ENCODE results near the gene STYXL2. TPM values are rescaled to one million over a fixed set of nuclear protein-coding genes. Genes with fewer than 3 reads are reported as not detected.

The STYXL2 gene
- total RNA-seq, 2 donors from 2014 or later: not detected

- no peaks in the 10 kb centered on the region for H3K36me3 Mint-ChIP-seq
- ATAC-seq (no peak), DNase-seq (ENCODE audit: low spot score) (no peak)
- H3K27me3 Mint-ChIP-seq: peaks cover 13 to 26% of the 10 kb centered on the region in 2 donors
- no peak overlapping the region for H3K27ac Mint-ChIP-seq
- no peaks in the 10 kb centered on the region for H3K9me3 Mint-ChIP-seq
- no peak overlapping the region for H3K4me3 Mint-ChIP-seq
- peaks cover 10 to 11% of the 10 kb centered on the region in 2 donors for H3K4me1 Mint-ChIP-seq (ENCODE audit: low read depth in 2 of 2)
Observed at GRCh38 chr1:167122568-167122967, 28.7 kb downstream of the STYXL2 start.

DNA sequence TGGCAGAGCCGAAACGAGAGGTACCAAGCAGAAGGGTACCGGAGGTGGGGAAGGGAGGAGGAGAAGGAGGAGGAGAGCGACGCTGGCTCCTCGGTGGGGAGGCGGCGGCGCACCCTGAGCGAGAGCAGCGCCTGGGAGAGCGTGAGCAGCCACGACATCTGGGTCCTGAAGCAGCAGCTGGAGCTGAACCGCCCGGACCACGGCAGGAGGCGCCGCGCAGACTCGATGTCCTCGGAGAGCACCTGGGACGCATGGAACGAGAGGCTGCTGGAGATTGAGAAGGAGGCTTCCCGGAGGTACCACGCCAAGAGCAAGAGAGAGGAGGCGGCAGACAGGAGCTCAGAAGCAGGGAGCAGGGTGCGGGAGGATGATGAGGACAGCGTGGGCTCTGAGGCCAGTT lies 32.4 kb downstream of the STYXL2 start:
- Mint-ChIP-seq H3K4me1 (ENCODE audit: low read depth in 2 of 2) (peaks cover 6 to 8% of the 10 kb centered on the region in 2 donors), H3K27ac (no peak overlapping the region), H3K27me3 (peaks cover 31 to 32% of the 10 kb centered on the region in 2 donors), H3K4me3 (no peak overlapping the region), H3K9me3 (no peaks in the 10 kb centered on the region), H3K36me3 (no peaks in the 10 kb centered on the region)
- ATAC-seq (no peak), DNase-seq (ENCODE audit: low spot score) (no peak)

DNA sequence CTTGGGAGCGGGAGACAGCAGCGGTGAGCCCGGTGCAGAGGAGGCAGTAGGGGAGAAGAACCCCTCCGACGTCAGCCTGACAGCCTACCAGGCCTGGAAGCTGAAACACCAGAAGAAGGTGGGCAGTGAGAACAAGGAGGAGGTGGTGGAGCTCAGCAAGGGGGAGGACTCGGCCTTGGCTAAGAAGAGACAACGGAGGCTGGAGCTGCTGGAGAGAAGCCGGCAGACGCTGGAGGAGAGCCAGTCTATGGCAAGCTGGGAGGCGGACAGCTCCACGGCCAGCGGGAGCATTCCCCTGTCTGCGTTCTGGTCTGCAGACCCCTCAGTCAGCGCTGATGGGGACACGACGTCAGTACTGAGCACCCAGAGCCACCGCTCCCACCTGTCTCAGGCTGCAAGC lies 32.9 kb downstream of the STYXL2 start:
- Mint-ChIP-seq H3K36me3 (no peaks in the 10 kb centered on the region), H3K9me3 (no peaks in the 10 kb centered on the region), H3K4me3 (no peak overlapping the region), H3K4me1 (ENCODE audit: low read depth in 2 of 2) (peaks cover 3 to 4% of the 10 kb centered on the region in 2 donors), H3K27me3 (peaks cover 31 to 34% of the 10 kb centered on the region in 2 donors), H3K27ac (no peak overlapping the region)
- ATAC-seq: no peak
- DNase-seq (ENCODE audit: low spot score): no peak

- no peaks in the 10 kb centered on the region for H3K36me3 Mint-ChIP-seq
- no peak overlapping the region for H3K27ac Mint-ChIP-seq
- peaks cover 31 to 36% of the 10 kb centered on the region in 2 donors for H3K27me3 Mint-ChIP-seq
- H3K4me3 Mint-ChIP-seq: no peak overlapping the region
- peaks cover 0 to 2% of the 10 kb centered on the region in 2 donors for H3K4me1 Mint-ChIP-seq (ENCODE audit: low read depth in 2 of 2)
- ATAC-seq (no peak), DNase-seq (ENCODE audit: low spot score) (no peak)
- H3K9me3 Mint-ChIP-seq: no peaks in the 10 kb centered on the region
Observed at GRCh38 chr1:167127236-167127635, 33.4 kb downstream of the STYXL2 start.

GRCh38 chr1:167127661-167128060 lies 33.8 kb downstream of the STYXL2 start:
- Mint-ChIP-seq H3K9me3 (no peaks in the 10 kb centered on the region), H3K27me3 (peaks cover 31 to 37% of the 10 kb centered on the region in 2 donors), H3K27ac (no peak overlapping the region), H3K4me3 (no peak overlapping the region), H3K36me3 (no peaks in the 10 kb centered on the region), H3K4me1 (ENCODE audit: low read depth in 2 of 2) (peaks cover 0 to 2% of the 10 kb centered on the region in 2 donors)
- ATAC-seq (no peak), DNase-seq (ENCODE audit: low spot score) (no peak)

- no peak overlapping the region for H3K4me3 Mint-ChIP-seq
- ATAC-seq: no peak
- no peak for DNase-seq (ENCODE audit: low spot score)
- H3K9me3 Mint-ChIP-seq: no peaks in the 10 kb centered on the region
- H3K27ac Mint-ChIP-seq: no peak overlapping the region
- H3K4me1 Mint-ChIP-seq (ENCODE audit: low read depth in 2 of 2): peaks cover 0 to 2% of the 10 kb centered on the region in 2 donors
- peaks cover 33 to 37% of the 10 kb centered on the region in 2 donors for H3K27me3 Mint-ChIP-seq
- no peaks in the 10 kb centered on the region for H3K36me3 Mint-ChIP-seq
Observed at GRCh38 chr1:167128261-167129227, 34.7 kb downstream of the STYXL2 start.

GRCh38 chr1:167130829-167131510 lies 37.1 kb downstream of the STYXL2 start:
- no peaks in the 10 kb centered on the region for H3K4me1 Mint-ChIP-seq (ENCODE audit: low read depth in 2 of 2)
- no peaks in the 10 kb centered on the region for H3K36me3 Mint-ChIP-seq
- no peak for ATAC-seq
- H3K4me3 Mint-ChIP-seq: no peak overlapping the region
- no peak overlapping the region for H3K27ac Mint-ChIP-seq
- peaks cover 38 to 56% of the 10 kb centered on the region in 2 donors for H3K27me3 Mint-ChIP-seq
- no peak for DNase-seq (ENCODE audit: low spot score)
- no peaks in the 10 kb centered on the region for H3K9me3 Mint-ChIP-seq

- Mint-ChIP-seq H3K27me3 (peaks cover 35 to 51% of the 10 kb centered on the region in 2 donors), H3K9me3 (no peaks in the 10 kb centered on the region), H3K4me3 (no peak overlapping the region), H3K4me1 (ENCODE audit: low read depth in 2 of 2) (no peaks in the 10 kb centered on the region), H3K27ac (no peak overlapping the region), H3K36me3 (no peaks in the 10 kb centered on the region)
- DNase-seq (ENCODE audit: low spot score): no peak
- ATAC-seq: peak in 1 of 2 donors; percentile 40
Observed at GRCh38 chr1:167132301-167133010, 38.6 kb downstream of the STYXL2 start.

- H3K4me3 Mint-ChIP-seq: no peak overlapping the region
Observed at GRCh38 chr1:167135281-167135840, 41.5 kb downstream of the STYXL2 start.

DNA sequence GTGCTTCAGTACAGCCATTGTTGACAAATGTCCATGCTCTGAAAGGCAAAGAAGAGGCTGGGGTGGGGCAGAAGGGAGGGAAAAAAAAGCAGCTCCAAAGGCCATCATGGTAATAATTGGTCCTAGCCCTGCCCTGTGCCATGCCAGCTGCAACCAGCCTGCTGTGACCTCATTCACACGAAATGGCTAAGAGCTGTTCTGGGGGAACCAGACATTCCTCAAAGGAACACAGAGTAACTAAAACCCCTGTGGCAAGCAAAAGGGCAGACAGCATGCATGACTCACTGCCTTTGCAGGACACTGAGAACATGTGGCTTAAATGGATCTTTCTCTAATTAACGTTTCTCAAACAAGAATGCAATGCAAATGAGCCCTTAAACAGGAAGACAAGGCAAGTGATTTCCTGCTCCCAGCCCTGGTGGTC lies 42.3 kb downstream of the STYXL2 start:
- Mint-ChIP-seq H3K4me3 (no peak overlapping the region), H3K27me3 (peaks cover 26 to 40% of the 10 kb centered on the region in 2 donors)
- no peak for ATAC-seq

More at GRCh38 chr1:167135281-167135840, 41.5 kb downstream of the STYXL2 start:
- Mint-ChIP-seq H3K4me1 (ENCODE audit: low read depth in 2 of 2) (no peaks in the 10 kb centered on the region), H3K36me3 (no peaks in the 10 kb centered on the region), H3K27me3 (peaks cover 23 to 34% of the 10 kb centered on the region in 2 donors), H3K27ac (no peak overlapping the region), H3K9me3 (no peaks in the 10 kb centered on the region)
- DNase-seq (ENCODE audit: low spot score) (no peak), ATAC-seq (no peak)

GRCh38 chr1:167136806-167137205 lies 42.9 kb downstream of the STYXL2 start:
- H3K4me1 Mint-ChIP-seq (ENCODE audit: low read depth in 2 of 2): no peaks in the 10 kb centered on the region
- no peak overlapping the region for H3K27ac Mint-ChIP-seq
- peaks cover 23 to 40% of the 10 kb centered on the region in 2 donors for H3K27me3 Mint-ChIP-seq
- H3K9me3 Mint-ChIP-seq: no peaks in the 10 kb centered on the region
- no peak for ATAC-seq
- H3K4me3 Mint-ChIP-seq: no peak overlapping the region
- no peaks in the 10 kb centered on the region for H3K36me3 Mint-ChIP-seq
- no peak for DNase-seq (ENCODE audit: low spot score)

More for the DNA sequence above, 42.3 kb downstream of the STYXL2 start:
- Mint-ChIP-seq H3K27ac (no peak overlapping the region), H3K4me1 (ENCODE audit: low read depth in 2 of 2) (no peaks in the 10 kb centered on the region), H3K9me3 (no peaks in the 10 kb centered on the region), H3K36me3 (no peaks in the 10 kb centered on the region)
- DNase-seq (ENCODE audit: low spot score): no peak

DNA sequence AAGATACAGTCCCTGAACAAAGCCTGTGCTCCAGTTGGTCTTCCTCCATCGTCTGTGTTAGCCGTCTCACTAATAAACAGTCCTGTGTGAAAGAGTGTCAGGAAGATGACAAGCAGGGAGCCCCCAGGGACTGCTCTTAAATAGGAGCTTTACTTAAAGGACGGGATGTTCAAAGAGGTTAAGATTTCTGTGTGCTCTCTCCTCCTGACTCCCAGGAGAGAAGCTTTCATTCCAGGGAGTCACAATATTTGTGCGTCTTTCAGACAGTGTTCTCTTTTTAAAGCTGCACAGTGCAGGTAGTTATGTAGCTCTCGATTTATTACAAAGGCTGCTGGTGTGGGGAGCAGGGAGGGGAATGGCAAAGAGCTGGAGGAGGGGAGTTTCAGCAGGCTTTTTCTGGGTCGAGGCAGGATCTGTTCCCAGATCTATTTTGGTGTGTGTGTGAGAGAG lies 43.5 kb downstream of the STYXL2 start:
- ATAC-seq: no peak
- DNase-seq (ENCODE audit: low spot score): no peak
- Mint-ChIP-seq H3K27me3 (peaks cover 22 to 40% of the 10 kb centered on the region in 2 donors), H3K4me1 (ENCODE audit: low read depth in 2 of 2) (no peaks in the 10 kb centered on the region), H3K4me3 (no peak overlapping the region), H3K9me3 (no peaks in the 10 kb centered on the region), H3K27ac (no peak overlapping the region), H3K36me3 (no peaks in the 10 kb centered on the region)

- Mint-ChIP-seq H3K27ac (no peak overlapping the region), H3K9me3 (no peaks in the 10 kb centered on the region), H3K4me3 (no peak overlapping the region), H3K27me3 (peaks cover 22 to 40% of the 10 kb centered on the region in 2 donors), H3K36me3 (no peaks in the 10 kb centered on the region), H3K4me1 (ENCODE audit: low read depth in 2 of 2) (no peaks in the 10 kb centered on the region)
- DNase-seq (ENCODE audit: low spot score): no peak
- no peak for ATAC-seq
Observed at GRCh38 chr1:167137793-167138510, 44.1 kb downstream of the STYXL2 start.
